NK-92 (cell line): Measurements from ENCODE around the gene KCNA4.
"Not testable (repeated sequence)": the region's sequence is repeated elsewhere in the genome, so short reads cannot be mapped to it uniquely, and the experiment has no call there.

Source experiments
- DNase-seq: peaks from one replicate; lab custom pipeline; 2025; ENCODE audit not compliant: unreplicated experiment; lab: John Stamatoyannopoulos, UW

The KCNA4 gene

DNA sequence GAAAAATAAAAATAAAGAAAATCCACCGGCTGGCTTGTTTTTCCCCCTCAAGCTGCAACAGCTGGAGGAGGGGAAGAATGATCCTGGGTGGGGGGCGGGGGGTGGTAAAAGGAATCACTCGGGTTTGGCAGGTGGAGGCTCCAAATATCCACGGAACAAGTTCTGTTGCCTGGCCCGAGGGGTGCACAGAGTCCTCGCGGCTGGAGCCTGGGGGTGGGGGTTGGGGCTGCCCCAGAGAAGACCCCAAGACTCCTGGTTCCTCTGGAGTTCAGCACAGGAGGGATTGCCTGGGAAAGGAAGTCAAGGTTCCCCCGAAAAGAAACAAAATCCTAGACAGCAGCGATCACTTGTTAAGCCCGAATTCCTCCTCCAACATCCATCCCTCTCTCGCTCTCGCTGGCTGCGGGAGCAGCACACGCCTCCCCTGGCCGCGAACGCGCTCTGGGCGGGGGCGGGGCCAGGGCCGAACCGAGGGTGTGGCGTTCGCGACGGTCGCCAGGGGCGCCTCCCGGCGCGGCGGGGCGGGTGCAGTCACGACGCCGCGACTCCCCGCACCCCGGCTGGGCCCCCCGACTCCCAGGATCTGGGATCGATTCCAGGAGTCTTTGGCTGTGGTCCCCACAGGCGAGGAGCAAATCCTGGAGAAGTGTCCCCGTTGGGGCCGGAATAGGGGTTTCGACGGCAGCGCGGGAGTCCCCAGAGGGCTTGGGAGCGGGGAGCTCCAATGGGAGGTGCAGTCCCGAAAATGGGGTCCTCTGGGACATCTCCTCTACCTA lies at the start of gene KCNA4:
TSS of gene KCNA4 (minus strand) at position 443 of the 776 bp plus-strand sequence. CDS start 4,352 bp downstream, outside the sequence.
- DNase-seq = no peak

GRCh38 chr11:30062103-30062502 lies 45.3 kb upstream of the KCNA4 start:
- no peak for DNase-seq

- no peak for DNase-seq
Measured at GRCh38 chr11:30059172-30059815, 42.5 kb upstream of the KCNA4 start.

DNA sequence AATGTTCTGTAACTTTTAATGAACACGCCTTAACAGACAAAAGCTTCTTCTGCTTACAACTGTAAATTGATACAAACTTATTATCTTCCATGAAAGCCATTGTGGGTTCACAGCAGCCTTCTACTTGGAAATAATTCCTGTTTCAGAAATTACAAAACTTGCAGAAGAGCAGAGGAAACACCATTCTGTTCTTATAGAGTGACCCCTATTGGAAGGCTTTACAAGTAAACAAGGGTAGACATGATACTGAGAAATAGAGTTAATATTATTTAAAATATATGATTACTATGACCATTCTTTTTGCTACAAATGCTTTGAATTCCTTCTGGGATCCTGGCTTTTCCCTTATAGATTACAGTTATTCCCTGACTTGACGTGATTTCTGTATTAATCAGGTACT lies 32.4 kb upstream of the KCNA4 start:
- no peak for DNase-seq

DNA sequence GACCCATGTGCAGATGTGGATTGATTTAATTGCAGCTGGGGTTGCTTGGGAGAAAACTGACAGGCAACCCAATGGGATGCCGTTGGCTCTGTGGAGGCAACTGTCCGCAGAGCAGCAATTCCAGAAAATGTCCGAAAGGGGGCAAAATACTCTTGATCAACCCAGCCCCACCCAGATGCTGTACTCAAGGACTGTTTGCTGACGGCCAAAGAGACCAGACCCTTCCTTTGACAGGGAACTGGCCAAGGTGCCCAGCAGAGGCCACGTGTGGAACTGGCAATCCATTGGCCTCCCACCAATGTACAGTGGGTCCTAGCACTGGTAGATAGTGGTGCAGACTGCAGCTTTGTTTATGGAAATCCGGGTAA lies 29.7 kb upstream of the KCNA4 start:
- DNase-seq = no peak

- no peak for DNase-seq
Measured at GRCh38 chr11:30045921-30046577, 29.2 kb upstream of the KCNA4 start.

GRCh38 chr11:30045144-30045543 lies 28.3 kb upstream of the KCNA4 start:
- no peak for DNase-seq

GRCh38 chr11:30041171-30041570 lies 24.3 kb upstream of the KCNA4 start:
- DNase-seq = no peak

- DNase-seq = not testable (repeated sequence)
Measured at GRCh38 chr11:30034746-30035145, 17.9 kb upstream of the KCNA4 start.

DNA sequence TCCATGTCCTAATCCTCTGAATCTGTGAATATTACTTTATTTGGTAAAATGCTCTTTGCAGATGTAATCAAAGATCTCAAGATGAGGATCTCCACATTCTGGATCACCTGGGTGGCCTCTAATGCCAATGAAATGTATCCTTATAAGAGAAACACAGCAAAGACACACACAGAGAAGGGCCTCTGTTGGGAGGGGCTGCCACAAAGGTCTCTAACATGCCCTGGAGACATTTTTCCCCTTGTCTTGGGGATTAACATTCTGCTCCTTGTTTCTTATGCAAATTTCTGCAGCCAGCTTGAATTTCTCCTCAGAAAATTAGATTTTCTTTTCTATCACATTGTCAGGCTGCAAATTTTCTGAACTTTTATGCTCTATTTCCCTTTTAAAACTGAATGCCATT lies 17.3 kb upstream of the KCNA4 start:
- DNase-seq = not testable (repeated sequence)

DNA sequence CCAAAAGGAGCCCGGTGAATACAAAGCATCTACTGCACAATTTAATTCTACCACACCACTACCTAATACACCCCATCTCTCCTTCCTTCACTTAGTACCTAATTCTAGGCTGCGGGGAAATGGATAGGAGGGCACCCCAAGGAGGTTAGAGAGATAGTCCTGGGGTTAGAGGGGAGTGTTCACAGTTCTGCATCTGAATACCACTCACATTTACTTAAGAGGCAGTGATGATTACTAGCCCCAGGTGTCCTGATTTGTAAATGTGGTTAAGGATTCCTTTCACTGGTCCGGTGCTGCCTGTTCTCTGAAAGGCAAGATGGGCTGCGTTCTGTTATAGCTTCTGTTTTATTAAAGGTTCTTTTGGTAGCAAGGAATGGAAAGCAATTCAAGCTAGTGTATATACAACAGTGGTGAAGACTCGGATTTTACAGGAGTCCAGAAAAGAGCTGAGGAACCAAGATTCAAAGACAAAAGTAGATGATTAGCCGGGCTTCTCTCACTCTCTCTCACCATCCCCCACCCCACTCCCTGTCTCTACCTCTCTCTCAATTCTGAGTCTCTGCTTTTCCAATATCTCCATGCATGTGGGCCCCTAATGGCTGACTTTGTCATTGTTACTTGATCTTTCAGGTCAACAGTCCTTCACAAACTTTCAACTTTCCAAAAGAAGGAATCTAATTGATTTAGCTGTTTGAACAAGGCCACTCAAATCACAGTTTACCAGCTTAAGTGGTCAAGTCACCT lies 8.7 kb upstream of the KCNA4 start:
- DNase-seq = no peak

DNA sequence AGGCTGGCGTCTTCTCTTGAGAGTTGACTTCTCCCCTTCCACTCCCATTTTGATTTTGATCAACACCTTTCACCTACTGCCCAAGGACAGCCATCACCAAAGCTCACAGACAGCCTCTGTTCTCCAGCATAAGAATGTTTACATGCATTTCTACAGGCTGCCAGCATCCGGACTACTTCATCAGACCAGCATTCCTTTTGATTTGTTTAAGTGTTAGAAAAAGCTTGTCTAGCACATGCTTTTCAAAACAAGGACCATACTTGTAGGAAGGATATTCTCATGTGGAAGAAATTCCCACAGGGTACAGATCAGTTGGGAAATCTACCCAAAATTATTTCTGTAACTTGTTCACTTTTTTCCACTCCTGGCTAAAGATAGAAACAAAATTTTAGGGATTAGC lies 6.2 kb upstream of the KCNA4 start:
- no peak for DNase-seq

DNA sequence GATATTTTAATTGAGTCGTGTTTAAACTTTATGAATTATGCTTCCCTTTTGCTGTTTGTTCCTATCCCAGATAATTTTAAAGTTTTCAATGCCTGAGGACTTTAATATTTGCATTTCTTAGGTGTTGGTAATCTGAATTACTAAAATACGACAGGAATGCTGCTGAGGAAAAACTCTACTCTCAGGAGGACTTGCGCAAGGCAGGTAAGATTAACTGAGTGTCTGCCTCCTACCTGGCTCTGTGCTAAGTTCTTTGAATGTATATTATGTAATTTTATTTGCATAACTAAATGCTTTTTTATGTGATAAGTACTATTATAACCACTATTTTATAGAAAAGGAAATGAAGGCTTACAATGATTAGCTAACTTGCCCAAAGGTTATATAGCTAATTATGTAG lies 2.7 kb upstream of the KCNA4 start:
- no peak for DNase-seq

DNA sequence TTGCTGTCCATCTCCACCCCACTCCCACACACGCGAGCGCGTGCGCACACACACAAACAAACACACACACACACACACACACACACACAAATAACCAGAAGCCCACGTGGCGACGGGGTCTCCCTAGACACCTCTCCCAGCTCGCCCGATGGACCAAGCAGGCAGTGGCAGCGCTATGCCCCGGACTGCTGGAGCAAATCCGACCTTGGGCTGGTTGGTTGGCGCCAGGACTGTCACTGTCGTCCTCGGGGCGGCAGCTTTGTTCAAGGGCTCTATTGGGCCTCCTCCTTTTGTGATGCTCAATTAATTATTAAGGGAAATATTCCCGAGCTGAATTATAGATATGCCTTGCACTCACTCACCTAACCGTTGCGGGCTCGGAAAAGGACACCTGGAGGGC lies 1.7 kb upstream of the KCNA4 start:
- no peak for DNase-seq

- no peak for DNase-seq
Measured at GRCh38 chr11:30017445-30017895, 640 bp upstream of the KCNA4 start.

- no peak for DNase-seq
Measured at GRCh38 chr11:30015725-30016412, 961 bp downstream of the KCNA4 start.

- no peak for DNase-seq
Measured at GRCh38 chr11:30012346-30012745, 4.5 kb downstream of the KCNA4 start.

DNA sequence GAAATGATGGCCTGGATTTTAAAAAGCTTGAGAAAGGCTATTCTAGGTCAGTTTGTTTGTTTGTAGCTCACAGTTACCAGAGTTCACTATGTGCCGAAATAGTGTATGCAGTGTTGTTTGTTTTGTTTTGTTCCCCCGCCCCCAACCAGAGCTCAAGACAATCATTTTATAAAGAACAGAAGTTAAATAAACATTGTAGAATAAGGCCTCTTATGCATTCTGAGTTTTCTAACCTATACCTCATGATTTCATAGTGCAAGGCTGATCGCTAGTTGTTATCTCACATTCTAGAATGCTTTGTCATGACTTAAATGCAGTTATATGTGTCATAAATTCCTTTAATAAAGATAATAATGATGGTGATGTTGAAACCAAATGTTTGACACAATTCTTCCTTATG lies 7.8 kb downstream of the KCNA4 start:
- DNase-seq = no peak

DNA sequence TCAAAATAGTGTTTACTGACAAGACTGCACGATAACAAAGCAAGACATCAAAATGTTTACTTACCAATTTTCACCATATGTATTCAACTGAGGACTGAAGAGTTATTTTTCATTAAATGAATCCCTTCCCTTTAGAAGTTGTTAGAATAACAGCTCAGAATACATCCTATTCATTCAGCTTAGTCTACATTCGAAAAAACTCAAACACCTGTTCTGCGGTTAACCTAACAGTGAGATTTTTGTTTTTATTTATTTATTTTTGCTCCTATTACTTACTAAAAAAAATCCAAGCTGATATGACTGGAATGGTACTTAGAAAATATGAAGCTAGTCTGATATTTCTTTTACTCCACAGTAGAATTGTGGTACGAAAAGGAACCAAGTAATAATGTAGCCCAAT lies 10.0 kb downstream of the KCNA4 start:
- DNase-seq = no peak

- DNase-seq = no peak
Measured at GRCh38 chr11:30002157-30002785, 14.6 kb downstream of the KCNA4 start.
